Embryonic facial prominence (tissue), 1 donor: ENCODE measurements around the gene EYA2.
A peak's percentile ranks its signal among the peaks of the same experiment; 100 is the strongest.

Source experiments
- DNase-seq: peaks from one replicate; pipeline ENCODE4 v3.0.0-alpha.2; 2016; ENCODE audit errors: extremely low spot score

The EYA2 gene

GRCh38 chr20:47111576-47111975 is 216.9 kb downstream of the EYA2 start:
- no peak for DNase-seq

- no peak for DNase-seq
Observed at GRCh38 chr20:47113362-47114109, 218.9 kb downstream of the EYA2 start.

- DNase-seq: no peak
Observed at GRCh38 chr20:47115694-47116093, 221.1 kb downstream of the EYA2 start.

GRCh38 chr20:47117371-47117770 is 222.7 kb downstream of the EYA2 start:
- DNase-seq: no peak

- DNase-seq: peak; percentile 18
Observed at GRCh38 chr20:47117773-47118172, 223.1 kb downstream of the EYA2 start.

- no peak for DNase-seq
Observed at GRCh38 chr20:47118206-47118605, 223.6 kb downstream of the EYA2 start.

GRCh38 chr20:47118641-47119040 is 224.0 kb downstream of the EYA2 start:
- DNase-seq: no peak

- no peak for DNase-seq
Observed at GRCh38 chr20:47120346-47120936, 225.8 kb downstream of the EYA2 start.

GRCh38 chr20:47122560-47122959 is 227.9 kb downstream of the EYA2 start:
- DNase-seq: no peak

- no peak for DNase-seq
Observed at GRCh38 chr20:47124181-47124717, 229.6 kb downstream of the EYA2 start.

- no peak for DNase-seq
Observed at GRCh38 chr20:47125508-47125757, 230.8 kb downstream of the EYA2 start.

- no peak for DNase-seq
Observed at GRCh38 chr20:47125758-47126591, 231.3 kb downstream of the EYA2 start.

- DNase-seq: no peak
Observed at GRCh38 chr20:47126709-47127108, 232.1 kb downstream of the EYA2 start.

GRCh38 chr20:47127546-47127945 is 232.9 kb downstream of the EYA2 start:
- no peak for DNase-seq

GRCh38 chr20:47127999-47128398 is 233.4 kb downstream of the EYA2 start:
- no peak for DNase-seq

- DNase-seq: no peak
Observed at GRCh38 chr20:47129306-47129705, 234.7 kb downstream of the EYA2 start.

GRCh38 chr20:47133809-47134456 is 239.3 kb downstream of the EYA2 start:
- DNase-seq: no peak

GRCh38 chr20:47136782-47137181 is 242.1 kb downstream of the EYA2 start:
- no peak for DNase-seq

- no peak for DNase-seq
Observed at GRCh38 chr20:47137231-47137870, 242.7 kb downstream of the EYA2 start.

- no peak for DNase-seq
Observed at GRCh38 chr20:47139934-47140535, 245.4 kb downstream of the EYA2 start.

GRCh38 chr20:47141350-47141921 is 246.8 kb downstream of the EYA2 start:
- no peak for DNase-seq
